ENCODE results near the gene F10. TPM values are rescaled to one million over a fixed set of nuclear protein-coding genes. Genes with fewer than 3 reads are reported as not detected.

Gene F10
- total and polyA plus RNA-seq, 2 donors (not counting 3 experiments of a cell fraction or from before 2014, with no cell fraction given): 0.25 TPM; not detected in 1

- Histone ChIP-seq H3K4me2 (ENCODE audit: insufficient read depth, low read length) (no peak overlapping the region), H4K20me1 (replicated peaks; ENCODE audit: control insufficient read depth, extremely low read depth, insufficient read depth, low read length) (no peaks in the 10 kb centered on the region), H3K27ac (ENCODE audit: insufficient read depth, low read depth, low read length) (no peak overlapping the region), H3K27me3 (ENCODE audit: control insufficient read depth in 2 of 2, insufficient read depth in 2 of 2, low read length in 2 of 2) (no peaks in the 10 kb centered on the region), H2AFZ (ENCODE audit: low read depth, low read length) (no peak overlapping the region), H3K4me3 (replicated peaks in 1 of 3; ENCODE audit: insufficient read depth in 1 of 3, low read depth in 1 of 3, low read length in 3 of 3) (no peak overlapping the region), H3K9me1 (replicated peaks; ENCODE audit: control insufficient read depth, extremely low read depth, insufficient read depth, low read length) (no peaks in the 10 kb centered on the region), H3K79me2 (ENCODE audit: control insufficient read depth, insufficient read depth, low read length) (no peaks in the 10 kb centered on the region), H3K4me1 (ENCODE audit: control insufficient read depth, extremely low read depth, insufficient read depth, low read length) (no peaks in the 10 kb centered on the region), H3K9ac (replicated peaks; ENCODE audit: extremely low read depth, insufficient read depth, low read length) (no peak overlapping the region), H3K9me3 (replicated peaks; ENCODE audit: control insufficient read depth, insufficient read depth, low read length) (no peaks in the 10 kb centered on the region), H3K36me3 (ENCODE audit: control insufficient read depth in 2 of 2, extremely low read depth in 1 of 2, insufficient read depth in 2 of 2, low read length in 2 of 2) (no peaks in the 10 kb centered on the region)
- intact Hi-C loops (cut with micrococcal nuclease): no loop called here
- FAIRE-seq (no peak), DNase-seq (ENCODE audit: low read depth, low spot score) (no peak)
- CTCF ChIA-PET: no interaction called here
- no TSS peak for BruUV-seq (replicated peaks)
- POLR2A ChIA-PET: no interaction called here
- dilution Hi-C loops (cut with MboI; ENCODE audit: extremely low pct_ligation_motif_present, low sequenced_read_pairs): no loop called here
- TF ChIP-seq POLR2A (IDR thresholded peaks at IDR 0.05; ENCODE audit: low read depth, low read length): no peak
- TF ChIP-seq GATA2 (IDR thresholded peaks at IDR 0.05; ENCODE audit: insufficient read depth, insufficient read length, low read depth, low read length): no peak
- TF ChIP-seq POLR2AphosphoS5 (IDR thresholded peaks at IDR 0.05; ENCODE audit: insufficient read depth, low read depth, low read length): no peak
- TF ChIP-seq FOS (IDR thresholded peaks at IDR 0.05; ENCODE audit: borderline replicate concordance, insufficient read depth, low read length): no peak
- TF ChIP-seq MAX (IDR thresholded peaks at IDR 0.05; ENCODE audit: insufficient read depth, insufficient read length): no peak
- no peak for TF ChIP-seq EZH2 (IDR thresholded peaks at IDR 0.05; ENCODE audit: borderline replicate concordance, low read depth, low read length, severe bottlenecking)
- no peak for TF ChIP-seq MYC (IDR thresholded peaks at IDR 0.05; ENCODE audit: low read depth, low read length)
- no peak for TF ChIP-seq JUN (IDR thresholded peaks at IDR 0.05; ENCODE audit: borderline replicate concordance, insufficient read depth, insufficient read length, low read depth)
- no peak for TF ChIP-seq CTCF (IDR thresholded peaks at IDR 0.05; ENCODE audit: extremely low read depth in 1 of 2, insufficient read depth in 1 of 2, low read depth in 1 of 2, low read length in 2 of 2)
These were observed 38.3 kb upstream of the F10 start for GRCh38 chr13:113084094-113084942.

Data from endothelial cell of umbilical vein (primary cell).